PFSK-1 (cell line): Measurements from ENCODE around the gene UBA1.

Experiments
- FOXP2 ChIP-seq: optimal IDR thresholded peaks from 2 replicates; pipeline ENCODE3; 2011; ENCODE audit warnings: borderline replicate concordance, control low read depth, inconsistent platforms; ENCODE audit not compliant: insufficient read depth; ENCODE audit errors: extremely low read length, extremely low read depth
- POLR2AphosphoS5 ChIP-seq: IDR thresholded peaks from 2 replicates; pipeline ENCODE4 v1.6.1; 2012; ENCODE audit warnings: low read depth, mild to moderate bottlenecking, control low read depth, low read length, moderate library complexity
- REST ChIP-seq, 2 experiments: IDR thresholded peaks; 2 replicates each; pipeline versions ENCODE4 v1.6.1 to v1.8.0; 2011 to 2012; ENCODE audit warnings: low read depth in 2 of 2, low read length in 2 of 2, control low read depth in 1 of 2, inconsistent platforms in 1 of 2, mild to moderate bottlenecking in 1 of 2, moderate library complexity in 1 of 2; ENCODE audit not compliant: insufficient read depth in 1 of 2
- SIN3A ChIP-seq: IDR thresholded peaks from 2 replicates; pipeline ENCODE4 v1.6.1; 2012; ENCODE audit warnings: mild to moderate bottlenecking, low read length, moderate library complexity, borderline replicate concordance; ENCODE audit not compliant: insufficient read depth
- TAF1 ChIP-seq: IDR thresholded peaks from 2 replicates; pipeline ENCODE4 v1.6.1; 2012; ENCODE audit warnings: low read length, control low read depth, borderline replicate concordance; ENCODE audit not compliant: insufficient read depth

Gene UBA1

DNA sequence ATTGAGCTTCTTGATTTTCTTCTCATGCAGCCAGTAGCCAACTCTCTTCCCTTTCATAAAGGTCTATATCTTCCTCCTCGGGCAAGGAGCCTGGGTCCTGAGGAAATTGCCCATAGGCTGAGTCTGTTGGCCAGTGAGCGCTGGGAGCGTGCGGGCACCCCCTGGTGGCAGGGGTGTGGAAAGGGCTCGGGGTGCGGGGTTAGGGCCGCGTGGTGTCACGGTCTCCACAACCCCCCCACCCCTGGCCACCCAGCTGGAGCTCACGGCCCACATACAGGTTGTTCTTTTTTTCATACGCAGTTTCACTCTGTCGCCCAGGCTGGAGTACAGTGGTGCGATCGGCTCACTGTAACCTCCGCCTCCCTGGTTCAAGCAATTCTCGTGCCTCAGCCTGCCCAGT lies 35.5 kb upstream of the UBA1 start:
- no peak for TF ChIP-seq FOXP2

GRCh38 chrX:47158781-47159180 lies 34.8 kb upstream of the UBA1 start:
- TF ChIP-seq SIN3A, result no peak
- no peak for TF ChIP-seq FOXP2
- no peak for TF ChIP-seq POLR2AphosphoS5
- TF ChIP-seq REST (IDR thresholded peaks at IDR 0.05; ENCODE audit: insufficient read depth in 1 of 2, low read depth in 2 of 2, low read length in 2 of 2), result no peak
- TF ChIP-seq TAF1, result no peak

GRCh38 chrX:47160781-47161180 lies 32.8 kb upstream of the UBA1 start:
- TF ChIP-seq POLR2AphosphoS5 (no peak), FOXP2 (no peak), SIN3A (no peak), TAF1 (no peak), REST (IDR thresholded peaks at IDR 0.05; ENCODE audit: insufficient read depth in 1 of 2, low read depth in 2 of 2, low read length in 2 of 2) (no peak)

GRCh38 chrX:47162927-47163583 lies 30.6 kb upstream of the UBA1 start:
- TF ChIP-seq SIN3A (no peak), FOXP2 (no peak), TAF1 (no peak), POLR2AphosphoS5 (no peak), REST (IDR thresholded peaks at IDR 0.05; ENCODE audit: insufficient read depth in 1 of 2, low read depth in 2 of 2, low read length in 2 of 2) (no peak)

DNA sequence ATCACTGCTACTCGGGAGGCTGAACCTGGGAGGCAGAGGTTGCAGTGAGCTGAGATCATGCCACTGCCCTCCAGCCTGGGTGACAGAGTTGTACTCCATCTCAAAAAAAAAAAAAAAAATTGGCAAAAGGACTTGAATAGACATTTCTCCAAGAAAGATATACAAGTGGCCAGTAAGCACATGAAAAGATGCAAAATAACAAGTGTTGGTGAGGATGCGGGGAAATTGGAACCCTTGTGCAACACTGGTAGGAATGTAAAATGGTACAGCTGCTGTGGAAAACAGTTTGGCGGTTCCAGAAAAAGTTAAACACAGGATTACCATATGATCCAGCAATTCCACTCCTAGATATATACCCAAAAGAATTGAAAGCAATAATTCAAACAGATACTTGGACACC lies 29.2 kb upstream of the UBA1 start:
- TF ChIP-seq TAF1 (no peak), POLR2AphosphoS5 (no peak), REST (IDR thresholded peaks at IDR 0.05; ENCODE audit: insufficient read depth in 1 of 2, low read depth in 2 of 2, low read length in 2 of 2) (no peak), FOXP2 (no peak), SIN3A (no peak)
